ENCODE results near the gene TANC1. TPM values are rescaled to one million over a fixed set of nuclear protein-coding genes. Genes with fewer than 3 reads are reported as not detected.

Gene TANC1
- total RNA-seq, 1 experiment from 2014 or later: 2.5 TPM

- H2AFZ ChIP-seq (ENCODE audit: low read length): no peak overlapping the region
- H3K14ac ChIP-seq (ENCODE audit: insufficient read depth, low read length): no peak overlapping the region
- H3K23ac ChIP-seq (ENCODE audit: insufficient read length, low read depth, low read length): no peak overlapping the region
- no peak overlapping the region for H2BK12ac ChIP-seq (ENCODE audit: insufficient read length, low read depth, low read length)
- no peak for TF ChIP-seq CTCF (conservative IDR thresholded peaks at IDR 0.05)
- H3K27ac Mint-ChIP-seq: no peak overlapping the region; a peak in 1 of 7 replicates
- no peaks in the 10 kb centered on the region for H4K20me1 ChIP-seq (ENCODE audit: control insufficient read depth, insufficient read depth, insufficient read length)
- no peak overlapping the region for H3K18ac ChIP-seq (ENCODE audit: insufficient read length, low read depth, low read length)
- no peak overlapping the region for H4K91ac ChIP-seq (ENCODE audit: insufficient read length, low read depth, low read length)
- H3K27ac ChIP-seq (ENCODE audit: insufficient read length, low read depth, low read length): no peak overlapping the region
- H3K9me3 ChIP-seq (ENCODE audit: control insufficient read depth, low read depth, low read length): no peaks in the 10 kb centered on the region
- peaks cover 3% of the 10 kb centered on the region; the same call in 1 of the 2 replicates for H3K4me1 ChIP-seq (ENCODE audit: insufficient read depth, low read length)
- H3K79me2 ChIP-seq (ENCODE audit: insufficient read depth, low read length): no peaks in the 10 kb centered on the region
- H2BK15ac ChIP-seq (ENCODE audit: low read depth, low read length): no peak overlapping the region
- H2BK20ac ChIP-seq (ENCODE audit: low read depth, low read length, poor library complexity, severe bottlenecking): no peak overlapping the region
- no peak overlapping the region for H3K9ac ChIP-seq (ENCODE audit: extremely low read depth, insufficient read length, low read length)
- H3K4me2 ChIP-seq (ENCODE audit: insufficient read depth, insufficient read length, low read length): no peak overlapping the region
- peaks cover 9 to 14% of the 10 kb centered on the region in 2 experiments for H3K4me1 Mint-ChIP-seq
- H3K23me2 ChIP-seq (ENCODE audit: insufficient read length, low read depth, low read length, poor library complexity, severe bottlenecking): no peaks in the 10 kb centered on the region
- H3K36me3 Mint-ChIP-seq (ENCODE audit: insufficient read depth in 1 of 3, low read depth in 3 of 3): no peaks in the 10 kb centered on the region
- H2BK120ac ChIP-seq (ENCODE audit: low read depth, low read length, poor library complexity, severe bottlenecking): no peak overlapping the region
- no peak overlapping the region; a peak in 1 of 5 replicates for H3K4me3 Mint-ChIP-seq
- H4K8ac ChIP-seq (replicated peaks; ENCODE audit: insufficient read length, low read depth, low read length): no peak overlapping the region
- no peaks in the 10 kb centered on the region for H3K27me3 ChIP-seq (ENCODE audit: insufficient read depth, low read length)
- no peak overlapping the region for H3K4ac ChIP-seq (ENCODE audit: low read depth, low read length)
- no peak overlapping the region for H2AK5ac ChIP-seq (ENCODE audit: insufficient read length, low read length)
- no peak overlapping the region for H3K56ac ChIP-seq (ENCODE audit: insufficient read length, low read depth, low read length)
- no peaks in the 10 kb centered on the region for H3K27me3 Mint-ChIP-seq (ENCODE audit: low read depth)
- H3K9me3 Mint-ChIP-seq: no peaks in the 10 kb centered on the region
- no peak for DNase-seq
- H4K5ac ChIP-seq (ENCODE audit: insufficient read length, low read depth, low read length): no peak overlapping the region
- no peak overlapping the region for H2BK5ac ChIP-seq (ENCODE audit: insufficient read length, low read length)
- no CpG with 5 or more reads among the region's 4 CpGs for whole genome bisulfite sequencing (ENCODE audit: extremely low coverage, insufficient read length, low lambda C conversion rate)
- H3K79me1 ChIP-seq (ENCODE audit: insufficient read depth, low read depth, low read length, poor library complexity, severe bottlenecking): no peaks in the 10 kb centered on the region
- no peak overlapping the region for H3T11ph ChIP-seq (ENCODE audit: low read length)
Observed at GRCh38 chr2:159125858-159126257, 157.4 kb downstream of the TANC1 start.
